SK-N-SH (cell line): Measurements from ENCODE around the gene PPP1R12B.

Source experiments
- EZH2phosphoT487 ChIP-seq: fragments of 200-600 bp; sonication (generic); IDR thresholded peaks from 2 replicates; pipeline ENCODE4 v1.6.1; 2017; ENCODE audit warnings: low read depth, mixed run types, mild to moderate bottlenecking, antibody characterized with exemption, moderate library complexity, borderline replicate concordance
- MXI1 ChIP-seq: IDR thresholded peaks from 2 replicates; pipeline ENCODE4 v1.6.1; 2012; ENCODE audit warnings: mild to moderate bottlenecking, low read depth, low read length, improper control_type of control experiment
- NRF1 ChIP-seq: IDR thresholded peaks from 2 replicates; pipeline ENCODE4 v1.6.1; 2012; ENCODE audit warnings: low read depth, mild to moderate bottlenecking, low read length
- POLR2AphosphoS5 ChIP-seq: IDR thresholded peaks from 2 replicates; pipeline ENCODE4 v1.6.1; 2012; ENCODE audit warnings: low read depth, low read length
- TF ChIP-seq, protein P1 (sequence below): fragments of 200-600 bp; sonication (generic); IDR thresholded peaks from 2 replicates; pipeline ENCODE4 v1.6.1; 2017; ENCODE audit warnings: antibody characterized with exemption, mild to moderate bottlenecking, moderate library complexity

DNA sequence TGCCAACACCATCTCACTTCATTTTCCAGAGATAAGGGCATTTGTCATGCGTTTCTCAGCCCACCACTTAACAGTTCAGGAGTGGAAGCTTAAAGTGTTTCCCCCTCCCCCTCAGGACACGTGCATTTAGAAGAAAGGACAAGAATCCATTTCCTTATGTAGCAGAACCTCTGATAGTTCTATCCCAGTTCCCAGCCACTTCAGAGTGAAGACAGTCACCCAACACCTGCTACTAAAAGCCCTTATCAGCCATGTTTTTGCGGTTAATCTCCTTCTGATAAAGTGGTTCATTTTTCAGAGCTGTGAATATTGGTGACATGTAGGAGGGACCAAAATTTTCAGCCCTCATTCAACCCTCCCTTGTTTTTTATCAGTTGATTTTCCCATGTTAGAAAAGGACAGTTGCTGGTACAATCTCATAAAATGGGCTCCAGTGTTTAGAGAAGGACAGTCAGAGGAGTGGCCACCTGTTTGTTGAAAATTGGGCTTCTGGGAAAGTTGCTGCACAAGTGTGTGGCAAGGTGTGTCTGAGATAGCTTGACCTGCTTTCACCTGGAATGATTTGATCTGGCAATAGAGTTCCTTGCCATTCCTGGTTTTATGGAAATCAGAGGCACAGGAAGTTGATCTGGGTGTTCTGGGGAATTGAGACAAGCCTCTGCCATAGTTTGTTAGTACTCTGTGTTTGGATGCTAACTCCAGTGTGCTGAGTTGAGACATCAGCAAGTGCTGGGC is 114.0 kb downstream of the PPP1R12B start:
- TF ChIP-seq NRF1 = no peak
- TF ChIP-seq, protein P1, sequence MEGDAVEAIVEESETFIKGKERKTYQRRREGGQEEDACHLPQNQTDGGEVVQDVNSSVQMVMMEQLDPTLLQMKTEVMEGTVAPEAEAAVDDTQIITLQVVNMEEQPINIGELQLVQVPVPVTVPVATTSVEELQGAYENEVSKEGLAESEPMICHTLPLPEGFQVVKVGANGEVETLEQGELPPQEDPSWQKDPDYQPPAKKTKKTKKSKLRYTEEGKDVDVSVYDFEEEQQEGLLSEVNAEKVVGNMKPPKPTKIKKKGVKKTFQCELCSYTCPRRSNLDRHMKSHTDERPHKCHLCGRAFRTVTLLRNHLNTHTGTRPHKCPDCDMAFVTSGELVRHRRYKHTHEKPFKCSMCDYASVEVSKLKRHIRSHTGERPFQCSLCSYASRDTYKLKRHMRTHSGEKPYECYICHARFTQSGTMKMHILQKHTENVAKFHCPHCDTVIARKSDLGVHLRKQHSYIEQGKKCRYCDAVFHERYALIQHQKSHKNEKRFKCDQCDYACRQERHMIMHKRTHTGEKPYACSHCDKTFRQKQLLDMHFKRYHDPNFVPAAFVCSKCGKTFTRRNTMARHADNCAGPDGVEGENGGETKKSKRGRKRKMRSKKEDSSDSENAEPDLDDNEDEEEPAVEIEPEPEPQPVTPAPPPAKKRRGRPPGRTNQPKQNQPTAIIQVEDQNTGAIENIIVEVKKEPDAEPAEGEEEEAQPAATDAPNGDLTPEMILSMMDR = no peak
- no peak for TF ChIP-seq EZH2phosphoT487
- TF ChIP-seq POLR2AphosphoS5 = no peak
- no peak for TF ChIP-seq MXI1
